HUDEP-2 (cell line): ENCODE results near the gene RAB3GAP1.
"Not testable (repeated sequence)": the region's sequence is repeated elsewhere in the genome, so short reads cannot be mapped to it uniquely, and the experiment has no call there.

Experiments used
- DNase-seq, 76 experiments: peaks; one replicate each; lab custom pipeline; 2025; ENCODE audit not compliant: unreplicated experiment in 76 of 76; lab: John Stamatoyannopoulos, UW

Gene RAB3GAP1

GRCh38 chr2:135099802-135100483 lies 47.9 kb downstream of the RAB3GAP1 start:
- peak in 1 of 76 experiments; percentile 2 for DNase-seq

- no peak for DNase-seq
Measured at GRCh38 chr2:135103843-135104242, 51.8 kb downstream of the RAB3GAP1 start.

DNA sequence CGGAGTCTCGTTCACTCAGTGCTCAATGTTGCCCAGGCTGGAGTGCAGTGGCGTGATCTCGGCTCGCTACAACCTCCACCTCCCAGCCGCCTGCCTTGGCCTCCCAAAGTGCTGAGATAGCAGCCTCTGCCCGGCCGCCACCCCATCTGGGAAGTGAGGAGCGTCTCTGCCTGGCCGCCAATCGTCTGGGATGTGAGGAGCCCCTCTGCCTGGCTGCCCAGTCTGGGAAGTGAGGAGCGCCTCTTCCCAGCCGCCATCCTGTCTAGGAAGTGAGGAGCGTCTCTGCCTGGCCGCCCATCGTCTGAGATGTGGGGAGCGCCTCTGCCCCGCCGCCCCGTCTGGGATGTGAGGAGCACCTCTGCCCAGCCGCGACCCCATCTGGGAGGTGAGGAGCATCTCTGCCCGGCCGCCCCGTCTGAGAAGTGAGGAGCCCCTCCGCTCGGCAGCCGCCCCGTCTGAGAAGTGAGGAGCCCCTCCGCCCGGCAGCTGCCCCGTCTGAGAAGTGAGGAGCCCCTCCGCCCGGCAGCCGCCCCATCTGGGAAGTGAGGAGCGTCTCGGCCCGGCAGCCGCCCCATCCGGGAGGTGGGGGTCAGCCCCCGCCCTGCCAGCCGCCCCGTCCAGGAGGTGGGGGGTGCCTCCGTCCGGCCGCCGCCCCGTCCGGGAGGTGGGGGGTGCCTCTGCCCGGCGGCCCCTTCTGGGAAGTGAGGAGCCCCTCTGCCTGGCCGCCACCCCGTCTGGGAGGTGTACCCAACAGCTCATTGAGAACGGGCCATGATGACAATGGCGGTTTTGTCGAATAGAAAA lies 53.6 kb downstream of the RAB3GAP1 start:
- not testable (repeated sequence) for DNase-seq

- DNase-seq: no peak
Measured at GRCh38 chr2:135113322-135113721, 61.2 kb downstream of the RAB3GAP1 start.

DNA sequence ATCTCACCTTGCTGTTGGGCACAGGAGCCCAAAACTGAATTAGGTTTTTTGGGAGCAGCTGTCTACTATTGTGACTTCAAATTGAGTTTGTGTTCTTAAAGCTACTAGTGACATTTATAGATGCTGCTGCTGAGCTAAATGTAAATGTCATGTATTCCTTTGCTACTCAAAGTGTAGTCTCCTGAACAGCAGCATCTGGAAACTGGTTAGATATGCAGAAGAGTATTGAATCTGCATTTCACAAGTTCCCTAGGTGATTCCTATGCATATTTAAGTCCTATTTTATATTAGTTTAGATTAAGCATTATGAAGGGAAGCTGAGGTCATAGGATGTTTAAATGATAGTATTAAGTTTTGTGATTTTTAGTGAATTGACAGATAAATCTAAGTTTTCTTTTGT lies 67.5 kb downstream of the RAB3GAP1 start:
- no peak for DNase-seq

DNA sequence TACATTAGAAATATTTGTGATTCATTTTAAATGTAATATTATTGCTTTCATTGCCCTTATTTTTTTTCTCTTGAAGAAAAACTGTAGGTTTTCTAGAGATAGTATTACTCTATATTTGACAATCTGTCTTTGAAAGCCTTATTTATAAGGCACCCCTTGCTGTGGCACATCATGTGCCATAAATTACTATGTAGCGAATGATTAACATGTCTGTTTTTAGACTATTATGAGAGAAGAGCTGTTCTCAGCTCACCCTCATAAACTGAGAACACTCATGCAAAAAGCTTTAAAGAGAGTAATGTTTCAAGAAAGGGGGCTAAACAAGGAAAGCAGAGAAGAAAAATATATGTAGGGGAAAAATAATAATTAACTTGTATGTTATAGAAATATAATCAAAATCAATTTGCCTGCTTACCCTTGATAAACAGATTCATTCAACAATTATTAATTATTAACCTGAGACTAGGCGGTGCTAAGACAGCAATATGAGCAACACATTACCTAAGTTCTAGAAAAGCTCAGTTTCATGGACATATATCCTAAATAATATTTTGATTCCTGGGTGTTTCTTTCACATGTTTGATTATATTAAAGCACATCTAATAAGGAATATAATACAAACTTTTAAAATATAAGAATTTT lies 69.0 kb downstream of the RAB3GAP1 start:
- DNase-seq: no peak

GRCh38 chr2:135121658-135122039 lies 69.6 kb downstream of the RAB3GAP1 start:
- DNase-seq: not testable (repeated sequence)

GRCh38 chr2:135124924-135125886 lies 73.1 kb downstream of the RAB3GAP1 start:
- DNase-seq: no peak

- DNase-seq: no peak
Measured at GRCh38 chr2:135125940-135126339, 73.8 kb downstream of the RAB3GAP1 start.

- no peak for DNase-seq
Measured at GRCh38 chr2:135130751-135131150, 78.7 kb downstream of the RAB3GAP1 start.

DNA sequence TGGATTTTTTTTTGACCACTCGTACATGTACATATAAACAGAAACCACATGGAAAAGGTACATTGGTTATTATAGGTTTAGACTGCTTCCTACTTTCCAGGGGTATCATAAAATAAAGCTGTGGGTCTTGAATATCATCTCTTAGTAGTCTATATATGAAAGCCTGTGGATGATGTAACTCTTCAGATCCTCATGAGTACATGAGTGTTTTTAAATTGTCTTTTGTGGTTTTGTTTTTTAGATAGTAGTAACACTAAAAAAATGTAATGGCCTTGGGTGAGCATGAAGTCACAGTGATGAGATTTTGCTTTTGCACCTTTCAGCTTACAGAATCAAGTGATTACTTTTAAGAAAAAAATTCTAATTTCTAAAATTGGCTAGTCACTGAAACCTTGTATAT lies 80.2 kb downstream of the RAB3GAP1 start:
- no peak for DNase-seq

GRCh38 chr2:135140606-135141005 lies 88.5 kb downstream of the RAB3GAP1 start:
- no peak for DNase-seq

GRCh38 chr2:135142323-135142722 lies 90.2 kb downstream of the RAB3GAP1 start:
- no peak for DNase-seq

DNA sequence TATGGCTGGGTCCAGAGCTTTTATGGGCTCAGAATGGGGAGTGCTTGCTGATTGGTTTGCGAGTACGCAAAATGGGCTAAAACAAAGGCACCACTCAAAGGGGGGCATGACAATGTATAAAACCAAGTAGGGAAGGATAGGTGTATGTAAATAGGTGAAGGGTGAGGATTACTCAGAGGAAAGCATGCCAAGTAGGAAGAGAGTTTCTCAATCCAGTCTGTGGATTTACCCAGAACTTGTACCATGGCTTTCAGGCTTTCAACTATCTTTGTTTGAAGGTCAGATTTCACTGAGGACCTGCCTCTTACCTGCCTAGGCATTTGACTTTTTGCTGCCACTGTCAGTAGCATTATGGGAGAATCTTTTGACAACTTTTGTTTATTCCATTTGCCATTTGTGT lies 92.3 kb downstream of the RAB3GAP1 start:
- DNase-seq: no peak

DNA sequence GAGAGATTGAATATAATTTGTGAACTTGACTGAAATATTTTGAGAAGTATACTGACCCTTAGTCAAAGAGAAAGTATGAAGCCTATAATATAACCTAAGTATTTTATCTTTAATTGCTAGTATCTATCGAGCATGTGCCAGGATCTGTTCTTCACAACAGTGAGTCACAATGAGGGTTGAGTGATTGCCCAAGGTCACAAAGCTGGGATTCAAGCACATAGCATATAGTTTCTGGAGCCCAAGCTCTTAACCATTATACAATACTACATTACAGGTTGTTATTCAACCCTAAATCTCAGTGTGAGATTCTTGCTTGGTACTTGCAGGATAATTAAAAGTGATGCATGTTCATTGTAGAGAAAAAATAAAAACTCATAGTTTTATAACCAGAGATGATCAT lies 97.2 kb downstream of the RAB3GAP1 start:
- DNase-seq: peak in 1 of 76 experiments; percentile 6

DNA sequence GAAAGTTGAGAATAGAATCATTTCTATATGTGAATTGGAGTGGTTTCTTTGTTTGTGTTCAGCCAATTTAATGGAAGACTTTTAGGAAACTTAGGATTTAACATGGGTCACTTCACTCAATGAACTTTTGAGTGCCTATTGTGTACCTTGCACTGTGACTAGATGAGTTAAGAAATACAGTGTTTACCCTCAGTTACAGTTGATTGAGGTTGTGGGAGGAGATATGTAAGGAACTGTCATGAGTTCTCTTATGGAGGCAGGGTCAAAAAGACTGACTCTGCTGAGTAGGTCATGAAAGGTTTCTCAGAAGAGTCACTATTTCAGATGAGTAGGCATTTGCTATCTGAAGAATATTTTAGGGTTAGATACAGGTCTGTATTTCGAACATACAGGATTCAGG lies 98.6 kb downstream of the RAB3GAP1 start:
- DNase-seq: no peak

DNA sequence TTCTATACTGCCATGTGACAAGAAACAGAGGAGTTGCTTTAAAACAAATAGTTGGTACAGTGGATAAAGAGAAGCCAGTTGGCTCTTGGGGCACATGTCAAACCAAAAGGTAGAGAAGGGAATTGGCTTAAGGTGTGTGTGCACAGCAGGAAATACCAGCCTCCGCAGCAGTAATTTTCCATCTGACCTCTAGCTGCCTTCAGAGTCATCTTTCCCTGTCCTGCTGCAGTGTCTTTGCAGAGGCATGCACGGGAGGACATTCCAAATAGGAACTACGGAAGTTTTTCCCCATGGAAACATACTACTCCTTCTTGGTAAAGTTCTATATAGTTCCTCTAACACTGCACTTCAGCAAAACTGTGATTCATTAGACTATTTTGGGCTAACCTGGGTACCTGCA lies 99.5 kb downstream of the RAB3GAP1 start:
- DNase-seq: no peak

DNA sequence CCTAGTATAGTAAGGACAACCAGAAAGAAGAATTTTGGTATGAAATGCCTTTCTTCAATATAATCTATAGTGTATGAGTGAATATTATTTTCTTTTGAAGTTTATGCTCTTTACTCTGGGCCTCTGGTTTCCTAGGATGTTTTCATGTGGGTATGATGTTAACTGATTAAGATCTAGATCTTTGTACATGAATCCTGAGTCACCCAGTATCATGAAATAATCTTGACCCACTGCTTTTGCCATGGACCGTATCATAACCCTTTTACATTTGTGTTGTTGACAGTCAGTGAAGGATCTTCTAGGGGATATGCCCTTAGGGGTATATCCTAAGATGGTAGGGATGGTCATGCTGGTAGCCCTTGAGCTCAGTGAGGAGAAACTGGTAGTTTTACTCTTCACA lies 100.3 kb downstream of the RAB3GAP1 start:
- no peak for DNase-seq

GRCh38 chr2:135154962-135155361 lies 102.9 kb downstream of the RAB3GAP1 start:
- DNase-seq: no peak

DNA sequence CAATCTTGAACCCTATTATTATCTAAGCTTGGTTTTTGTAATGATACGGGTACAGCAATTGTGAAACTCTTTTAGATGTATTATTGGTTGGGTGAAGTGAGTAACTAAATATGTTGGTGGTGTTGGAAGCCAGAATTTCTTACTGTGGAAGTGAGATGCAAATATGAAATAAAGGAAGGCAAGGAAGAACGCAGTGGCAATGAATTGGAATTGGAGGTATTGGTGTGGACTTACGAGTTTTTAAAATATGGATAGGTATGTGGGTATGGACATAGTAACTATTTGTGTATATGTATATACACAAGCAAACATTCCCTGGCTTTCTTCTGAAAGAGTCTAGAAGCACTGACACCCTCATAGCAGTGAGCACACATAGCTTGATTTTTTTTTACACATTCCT lies 105.8 kb downstream of the RAB3GAP1 start:
- DNase-seq: no peak

- DNase-seq: no peak
Measured at GRCh38 chr2:135159191-135159590, 107.1 kb downstream of the RAB3GAP1 start.
